Measurements from ENCODE around the gene TKFC.

DNA sequence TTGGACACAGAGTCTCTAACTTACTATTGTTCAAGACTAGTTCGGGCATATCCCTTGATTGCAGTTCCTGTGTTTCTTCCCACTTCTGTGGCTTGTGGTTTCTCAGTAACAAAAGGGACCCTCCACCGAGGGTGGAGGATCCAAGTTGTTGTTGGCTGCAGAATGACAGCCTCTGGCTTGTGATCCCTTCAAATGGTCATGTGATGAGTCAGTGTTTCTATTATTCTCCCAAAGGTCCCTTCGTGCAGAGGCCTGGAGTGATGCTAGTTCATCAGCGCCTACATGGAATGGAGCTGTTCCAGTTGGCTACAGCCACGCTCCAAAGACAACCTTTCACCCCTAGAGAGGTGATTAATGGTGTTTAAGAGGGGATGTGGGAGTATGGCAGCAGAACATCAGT is 35.3 kb upstream of the TKFC start:
- TF ChIP-seq NFIC (IDR thresholded peaks at IDR 0.05) (no peak), CREB1 (IDR thresholded peaks at IDR 0.05; ENCODE audit: low read depth) (no peak), TEAD4 (IDR thresholded peaks at IDR 0.05) (no peak), ZBTB7A (IDR thresholded peaks at IDR 0.05; ENCODE audit: low read depth) (no peak), EP300 (IDR thresholded peaks at IDR 0.05; ENCODE audit: borderline replicate concordance) (no peak), YY1 (IDR thresholded peaks at IDR 0.05; ENCODE audit: low read depth) (no peak), FOXM1 (IDR thresholded peaks at IDR 0.05; ENCODE audit: borderline replicate concordance, low read depth) (no peak), TAF1 (IDR thresholded peaks at IDR 0.05; ENCODE audit: low read depth) (no peak)
- TF ChIP-seq, protein P1, sequence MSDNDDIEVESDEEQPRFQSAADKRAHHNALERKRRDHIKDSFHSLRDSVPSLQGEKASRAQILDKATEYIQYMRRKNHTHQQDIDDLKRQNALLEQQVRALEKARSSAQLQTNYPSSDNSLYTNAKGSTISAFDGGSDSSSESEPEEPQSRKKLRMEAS (IDR thresholded peaks at IDR 0.05), result no peak
- TF ChIP-seq, protein P2, sequence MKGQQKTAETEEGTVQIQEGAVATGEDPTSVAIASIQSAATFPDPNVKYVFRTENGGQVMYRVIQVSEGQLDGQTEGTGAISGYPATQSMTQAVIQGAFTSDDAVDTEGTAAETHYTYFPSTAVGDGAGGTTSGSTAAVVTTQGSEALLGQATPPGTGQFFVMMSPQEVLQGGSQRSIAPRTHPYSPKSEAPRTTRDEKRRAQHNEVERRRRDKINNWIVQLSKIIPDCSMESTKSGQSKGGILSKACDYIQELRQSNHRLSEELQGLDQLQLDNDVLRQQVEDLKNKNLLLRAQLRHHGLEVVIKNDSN (IDR thresholded peaks at IDR 0.05), result no peak

Measured in Ishikawa (cell line).